Epithelial cell of prostate (primary cell): ENCODE results near the gene IL12RB2.
"Not testable (repeated sequence)": the region's sequence is repeated elsewhere in the genome, so short reads cannot be mapped to it uniquely, and the experiment has no call there.

ENCODE experiments used
- DNase-seq: peaks from one replicate; pipeline ENCODE4 v3.0.0-alpha.2; 2011; ENCODE audit warnings: low read depth, low spot score
- H3K27ac ChIP-seq: fragments of 450-650 bp; 2 replicates; pipeline ENCODE4 v1.5.1; 2017; ENCODE audit warnings: mild to moderate bottlenecking

The IL12RB2 gene

GRCh38 chr1:67427947-67428346 is 120.3 kb downstream of the IL12RB2 start:
- H3K27ac ChIP-seq, result no peak overlapping the region

GRCh38 chr1:67429011-67429527 is 121.4 kb downstream of the IL12RB2 start:
- no peak for DNase-seq

More at GRCh38 chr1:67427947-67428346, 120.3 kb downstream of the IL12RB2 start:
- no peak for DNase-seq

GRCh38 chr1:67429528-67430357 is 122.1 kb downstream of the IL12RB2 start:
- DNase-seq, result no peak

More at GRCh38 chr1:67429011-67429527, 121.4 kb downstream of the IL12RB2 start:
- peak overlapping the region; percentile 82 for H3K27ac ChIP-seq

GRCh38 chr1:67430358-67431155 is 122.9 kb downstream of the IL12RB2 start, which contains the start of gene SERBP1:
TSS of gene SERBP1 (minus strand) at chr1:67430402. CDS start at chr1:67430300, 102 bp downstream.
- peak; percentile 89 for DNase-seq
- peak within 1 kb of the TSS; percentile 82 for H3K27ac ChIP-seq

More at GRCh38 chr1:67429528-67430357, 122.1 kb downstream of the IL12RB2 start:
- peak overlapping the region; percentile 82 for H3K27ac ChIP-seq

GRCh38 chr1:67431156-67431765 is 123.6 kb downstream of the IL12RB2 start:
- H3K27ac ChIP-seq, result peak overlapping the region; percentile 82
- DNase-seq, result no peak

- H3K27ac ChIP-seq, result no peak overlapping the region
- no peak for DNase-seq
Observed at GRCh38 chr1:67431869-67432578, 124.4 kb downstream of the IL12RB2 start.

- H3K27ac ChIP-seq, result no peak overlapping the region
- DNase-seq, result no peak
Observed at GRCh38 chr1:67432745-67433144, 125.1 kb downstream of the IL12RB2 start.

GRCh38 chr1:67433837-67434236 is 126.2 kb downstream of the IL12RB2 start:
- no peak for DNase-seq
- H3K27ac ChIP-seq, result no peak overlapping the region

- no peak overlapping the region for H3K27ac ChIP-seq
- no peak for DNase-seq
Observed at GRCh38 chr1:67434491-67434890, 126.8 kb downstream of the IL12RB2 start.

- DNase-seq, result no peak
- no peak overlapping the region for H3K27ac ChIP-seq
Observed at GRCh38 chr1:67436511-67437055, 128.9 kb downstream of the IL12RB2 start.

GRCh38 chr1:67437961-67438360 is 130.3 kb downstream of the IL12RB2 start:
- DNase-seq, result no peak
- H3K27ac ChIP-seq, result no peak overlapping the region

- DNase-seq, result no peak
- H3K27ac ChIP-seq, result no peak overlapping the region
Observed at GRCh38 chr1:67439277-67440029, 131.8 kb downstream of the IL12RB2 start.

- no peak overlapping the region for H3K27ac ChIP-seq
- DNase-seq, result no peak
Observed at GRCh38 chr1:67440339-67440738, 132.7 kb downstream of the IL12RB2 start.

- no peak for DNase-seq
- H3K27ac ChIP-seq, result no peak overlapping the region
Observed at GRCh38 chr1:67441183-67441582, 133.5 kb downstream of the IL12RB2 start.

- no peak for DNase-seq
- H3K27ac ChIP-seq, result no peak overlapping the region
Observed at GRCh38 chr1:67441739-67442281, 134.1 kb downstream of the IL12RB2 start.

GRCh38 chr1:67446014-67446413 is 138.3 kb downstream of the IL12RB2 start:
- not testable (repeated sequence) for DNase-seq, H3K27ac ChIP-seq
